ENCODE data around the gene MACROH2A1. TPM values are rescaled to one million over a fixed set of nuclear protein-coding genes. Genes with fewer than 3 reads are reported as not detected.

The MACROH2A1 gene
- total RNA-seq, 1 donor from 2014 or later, result 319 TPM

DNA sequence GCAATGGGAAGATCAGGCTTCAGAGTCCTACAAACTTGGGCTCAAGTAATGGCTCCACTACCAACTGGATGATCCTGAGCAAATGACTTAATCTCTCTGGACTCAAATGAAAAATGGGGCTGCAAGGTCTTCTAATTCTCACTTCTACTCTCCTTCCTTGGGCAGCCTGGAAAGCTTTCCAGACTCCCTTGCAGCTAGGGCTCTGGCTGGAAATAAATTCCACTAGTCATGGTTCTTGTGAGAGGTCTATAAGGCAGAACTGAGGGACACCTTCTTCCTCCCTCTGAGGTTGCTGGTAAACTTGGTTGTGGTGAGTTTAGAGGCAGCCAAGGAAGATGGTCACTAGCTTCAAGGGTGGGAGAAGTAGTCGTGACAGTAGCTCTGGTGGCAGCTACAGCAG is 29.6 kb upstream of the MACROH2A1 start:
- Mint-ChIP-seq H3K4me1 (ENCODE audit: low read depth) (peaks cover 6% of the 10 kb centered on the region), H3K36me3 (ENCODE audit: insufficient read depth) (no peaks in the 10 kb centered on the region), H3K4me3 (ENCODE audit: low read depth) (no peak overlapping the region)

DNA sequence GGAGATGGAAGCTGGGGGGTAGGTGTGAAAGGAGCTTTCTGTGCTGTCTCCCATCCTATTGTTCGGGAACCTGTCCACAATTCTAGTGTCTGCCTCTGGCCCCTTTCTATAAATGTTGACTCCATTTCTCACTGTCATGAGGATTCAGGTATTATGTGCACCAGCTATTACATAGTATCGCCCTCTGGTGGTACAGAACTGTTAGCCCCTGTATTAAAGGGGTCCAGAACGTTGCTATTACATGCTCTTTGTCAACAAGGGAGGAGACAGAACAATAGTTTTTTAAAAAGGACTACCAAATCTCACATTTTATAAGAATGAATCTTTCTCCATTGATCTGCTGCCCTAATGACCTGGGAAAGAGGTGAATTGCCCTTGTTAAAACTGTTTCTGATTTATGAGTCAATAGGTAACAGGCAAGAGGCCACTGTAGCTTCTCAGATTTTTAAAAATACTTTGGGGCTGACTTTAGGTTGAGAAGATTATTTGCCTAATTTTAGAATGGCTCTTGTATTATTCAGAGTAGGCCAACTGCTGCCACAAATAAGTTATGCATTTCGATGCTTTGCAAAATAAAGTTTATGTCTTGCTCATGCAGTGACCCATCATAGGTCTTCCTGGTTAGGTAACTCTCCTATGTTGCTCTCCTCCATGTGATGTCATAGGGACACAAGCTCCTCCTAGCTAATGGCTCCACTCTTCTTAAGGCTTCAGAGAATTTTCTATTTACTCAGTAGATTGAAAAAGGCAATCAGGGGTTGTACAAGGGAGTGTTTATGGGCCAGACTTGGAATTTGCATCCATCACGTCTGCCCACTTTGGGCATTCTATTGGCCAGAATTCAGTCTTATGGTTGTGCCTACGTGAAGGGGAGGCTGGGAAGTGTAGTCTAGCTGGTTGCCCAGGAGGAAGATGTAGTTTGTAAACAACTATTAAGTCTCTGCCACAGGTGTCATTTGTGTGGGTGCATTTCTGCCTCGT is 27.4 kb upstream of the MACROH2A1 start:
- H3K27me3 Mint-ChIP-seq, result no peaks in the 10 kb centered on the region
- DNase-seq (ENCODE audit: low spot score, unreplicated experiment), result no peak
- peaks cover 6% of the 10 kb centered on the region for H3K4me1 Mint-ChIP-seq (ENCODE audit: low read depth)
- no peaks in the 10 kb centered on the region for H3K36me3 Mint-ChIP-seq (ENCODE audit: insufficient read depth)
- TF ChIP-seq, protein P1, sequence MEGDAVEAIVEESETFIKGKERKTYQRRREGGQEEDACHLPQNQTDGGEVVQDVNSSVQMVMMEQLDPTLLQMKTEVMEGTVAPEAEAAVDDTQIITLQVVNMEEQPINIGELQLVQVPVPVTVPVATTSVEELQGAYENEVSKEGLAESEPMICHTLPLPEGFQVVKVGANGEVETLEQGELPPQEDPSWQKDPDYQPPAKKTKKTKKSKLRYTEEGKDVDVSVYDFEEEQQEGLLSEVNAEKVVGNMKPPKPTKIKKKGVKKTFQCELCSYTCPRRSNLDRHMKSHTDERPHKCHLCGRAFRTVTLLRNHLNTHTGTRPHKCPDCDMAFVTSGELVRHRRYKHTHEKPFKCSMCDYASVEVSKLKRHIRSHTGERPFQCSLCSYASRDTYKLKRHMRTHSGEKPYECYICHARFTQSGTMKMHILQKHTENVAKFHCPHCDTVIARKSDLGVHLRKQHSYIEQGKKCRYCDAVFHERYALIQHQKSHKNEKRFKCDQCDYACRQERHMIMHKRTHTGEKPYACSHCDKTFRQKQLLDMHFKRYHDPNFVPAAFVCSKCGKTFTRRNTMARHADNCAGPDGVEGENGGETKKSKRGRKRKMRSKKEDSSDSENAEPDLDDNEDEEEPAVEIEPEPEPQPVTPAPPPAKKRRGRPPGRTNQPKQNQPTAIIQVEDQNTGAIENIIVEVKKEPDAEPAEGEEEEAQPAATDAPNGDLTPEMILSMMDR (IDR thresholded peaks at IDR 0.05; ENCODE audit: unreplicated experiment), result peak; percentile 77
- H3K4me3 Mint-ChIP-seq (ENCODE audit: low read depth), result no peak overlapping the region
- H3K9me3 Mint-ChIP-seq (ENCODE audit: low read depth), result peaks cover 10% of the 10 kb centered on the region
- no peak overlapping the region for H3K27ac Mint-ChIP-seq

More for the DNA sequence above, 29.6 kb upstream of the MACROH2A1 start:
- Mint-ChIP-seq H3K27me3 (no peaks in the 10 kb centered on the region), H3K27ac (no peak overlapping the region), H3K9me3 (ENCODE audit: low read depth) (peaks cover 10% of the 10 kb centered on the region)
- TF ChIP-seq, protein P1 (IDR thresholded peaks at IDR 0.05; ENCODE audit: unreplicated experiment), result no peak
- DNase-seq (ENCODE audit: low spot score, unreplicated experiment), result no peak

DNA sequence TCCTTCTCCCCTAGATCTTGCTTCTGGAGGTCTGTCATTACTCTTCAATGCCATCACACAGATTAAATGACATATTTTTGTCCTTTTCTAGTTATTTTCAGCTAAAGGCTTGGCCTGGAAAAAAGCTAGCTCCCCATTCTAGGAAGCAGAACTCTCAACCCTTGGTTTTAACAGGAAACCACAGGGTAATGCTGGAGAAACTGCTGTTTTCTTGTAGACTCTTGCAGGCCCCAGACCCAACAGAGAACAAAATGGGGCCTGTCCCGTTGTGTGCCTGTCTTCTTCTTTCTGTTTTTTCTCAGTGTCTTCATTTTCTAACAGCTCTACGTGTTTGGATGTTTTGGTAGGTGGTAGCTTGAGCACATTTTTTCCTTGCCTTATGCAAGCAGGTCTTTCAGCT is 26.6 kb upstream of the MACROH2A1 start:
- Mint-ChIP-seq H3K4me1 (ENCODE audit: low read depth) (peaks cover 8% of the 10 kb centered on the region), H3K27me3 (no peaks in the 10 kb centered on the region), H3K9me3 (ENCODE audit: low read depth) (peaks cover 10% of the 10 kb centered on the region), H3K36me3 (ENCODE audit: insufficient read depth) (no peaks in the 10 kb centered on the region), H3K4me3 (ENCODE audit: low read depth) (no peak overlapping the region), H3K27ac (no peak overlapping the region)
- TF ChIP-seq, protein P1 (IDR thresholded peaks at IDR 0.05; ENCODE audit: unreplicated experiment), result no peak
- DNase-seq (ENCODE audit: low spot score, unreplicated experiment), result no peak

DNA sequence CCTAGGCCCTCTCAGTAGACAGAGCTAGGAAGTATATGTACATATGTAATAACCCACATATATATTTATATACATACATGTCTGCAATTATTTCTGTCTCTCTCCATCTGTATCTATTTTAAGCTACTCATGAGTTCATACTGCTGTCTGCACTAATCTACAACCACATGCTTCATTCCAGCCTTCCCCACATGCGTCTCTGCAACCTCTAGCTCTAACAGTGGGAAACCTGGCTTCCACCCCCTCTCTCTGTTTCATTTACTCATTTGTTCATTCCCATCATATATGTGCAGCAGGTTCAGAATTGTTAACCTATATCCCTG is 24.8 kb upstream of the MACROH2A1 start:
- peaks cover 16% of the 10 kb centered on the region for H3K4me1 Mint-ChIP-seq (ENCODE audit: low read depth)
- H3K27ac Mint-ChIP-seq, result no peak overlapping the region
- no peak overlapping the region for H3K4me3 Mint-ChIP-seq (ENCODE audit: low read depth)
- H3K9me3 Mint-ChIP-seq (ENCODE audit: low read depth), result peaks cover 7% of the 10 kb centered on the region
- DNase-seq (ENCODE audit: low spot score, unreplicated experiment), result no peak
- H3K27me3 Mint-ChIP-seq, result no peaks in the 10 kb centered on the region
- no peaks in the 10 kb centered on the region for H3K36me3 Mint-ChIP-seq (ENCODE audit: insufficient read depth)
- TF ChIP-seq, protein P1 (IDR thresholded peaks at IDR 0.05; ENCODE audit: unreplicated experiment), result no peak

DNA sequence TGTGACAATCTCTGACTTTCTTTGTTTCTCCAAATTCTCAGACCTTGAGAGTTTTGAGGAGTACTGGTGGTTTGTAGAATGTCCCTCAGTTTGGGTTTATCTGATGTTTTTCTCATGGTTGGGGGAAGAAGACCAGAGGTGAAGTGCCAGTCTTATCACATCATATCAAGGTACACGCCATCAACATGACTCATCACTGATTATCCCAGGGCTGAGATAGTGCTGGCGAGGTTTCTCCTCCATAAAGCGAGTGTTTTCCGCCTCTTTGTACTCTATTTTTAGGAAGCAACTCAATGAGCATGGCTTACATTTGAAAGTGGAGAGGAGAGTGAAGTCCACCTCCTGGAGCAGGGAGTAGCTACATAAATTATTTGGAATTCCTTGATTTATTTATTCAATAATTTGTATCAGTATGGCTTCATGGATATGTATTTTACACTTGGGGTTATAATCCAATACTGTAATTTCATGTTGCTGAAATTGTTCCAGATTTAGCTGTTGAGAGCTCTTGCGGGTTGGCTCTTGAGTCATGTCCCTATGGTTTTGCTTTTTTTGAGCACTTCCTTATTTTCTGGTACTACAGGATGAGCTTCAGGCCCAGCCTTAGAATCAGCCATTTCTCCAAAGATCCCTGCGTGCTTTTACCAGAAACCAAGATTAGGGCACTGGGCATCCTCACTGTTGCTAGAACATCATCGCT is 24.3 kb upstream of the MACROH2A1 start:
- H3K27me3 Mint-ChIP-seq, result no peaks in the 10 kb centered on the region
- peaks cover 16% of the 10 kb centered on the region for H3K4me1 Mint-ChIP-seq (ENCODE audit: low read depth)
- DNase-seq (ENCODE audit: low spot score, unreplicated experiment), result no peak
- TF ChIP-seq, protein P1 (IDR thresholded peaks at IDR 0.05; ENCODE audit: unreplicated experiment), result no peak
- H3K9me3 Mint-ChIP-seq (ENCODE audit: low read depth), result peaks cover 3% of the 10 kb centered on the region
- no peak overlapping the region for H3K27ac Mint-ChIP-seq
- no peak overlapping the region for H3K4me3 Mint-ChIP-seq (ENCODE audit: low read depth)
- H3K36me3 Mint-ChIP-seq (ENCODE audit: insufficient read depth), result no peaks in the 10 kb centered on the region

Data from progenitor cell of endocrine pancreas (in vitro differentiated cells).